Cerebellar nuclear complex (tissue), 1 donor: ENCODE data around the gene SPAG7.
A peak's percentile ranks its signal among the peaks of the same experiment; 100 is the strongest.

Experiments
- DNase-seq, 2 experiments: peaks; one replicate each; lab custom pipeline; 2025; lab: John Stamatoyannopoulos, UW

Gene SPAG7

DNA sequence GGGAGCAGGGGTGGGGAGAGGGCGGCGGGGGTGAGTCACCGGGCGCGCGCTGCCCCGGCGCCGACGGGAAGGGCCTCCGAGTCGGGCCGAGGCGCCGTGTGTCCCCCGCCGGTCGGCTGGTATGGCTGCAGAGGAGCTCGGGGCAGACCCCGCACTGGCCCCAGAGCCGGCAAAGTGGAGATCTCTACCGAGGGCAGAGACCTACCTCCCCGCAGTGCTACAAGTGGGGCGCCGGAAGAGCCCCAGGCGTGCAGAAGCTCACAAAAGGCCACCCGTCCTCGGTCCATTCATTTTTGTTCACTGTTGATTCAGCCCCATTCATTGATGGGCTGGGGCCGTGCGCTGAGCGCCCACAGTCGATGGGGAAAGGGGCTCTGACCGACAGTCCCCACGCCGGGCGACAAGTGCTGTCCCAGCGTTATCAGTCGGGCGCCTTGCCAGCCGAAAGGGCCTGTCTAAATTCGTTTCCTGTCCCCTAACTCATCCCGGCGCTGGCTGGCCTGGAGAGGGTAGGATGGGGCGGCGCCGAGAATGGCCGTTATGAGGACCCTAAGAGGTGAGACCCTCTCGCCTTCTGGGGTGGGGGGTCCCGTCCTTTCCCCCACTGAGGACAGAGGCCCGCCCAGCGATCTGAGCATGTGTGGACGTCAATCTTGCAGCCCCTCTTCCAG lies 17.4 kb downstream of the SPAG7 start:
- no peak for DNase-seq

DNA sequence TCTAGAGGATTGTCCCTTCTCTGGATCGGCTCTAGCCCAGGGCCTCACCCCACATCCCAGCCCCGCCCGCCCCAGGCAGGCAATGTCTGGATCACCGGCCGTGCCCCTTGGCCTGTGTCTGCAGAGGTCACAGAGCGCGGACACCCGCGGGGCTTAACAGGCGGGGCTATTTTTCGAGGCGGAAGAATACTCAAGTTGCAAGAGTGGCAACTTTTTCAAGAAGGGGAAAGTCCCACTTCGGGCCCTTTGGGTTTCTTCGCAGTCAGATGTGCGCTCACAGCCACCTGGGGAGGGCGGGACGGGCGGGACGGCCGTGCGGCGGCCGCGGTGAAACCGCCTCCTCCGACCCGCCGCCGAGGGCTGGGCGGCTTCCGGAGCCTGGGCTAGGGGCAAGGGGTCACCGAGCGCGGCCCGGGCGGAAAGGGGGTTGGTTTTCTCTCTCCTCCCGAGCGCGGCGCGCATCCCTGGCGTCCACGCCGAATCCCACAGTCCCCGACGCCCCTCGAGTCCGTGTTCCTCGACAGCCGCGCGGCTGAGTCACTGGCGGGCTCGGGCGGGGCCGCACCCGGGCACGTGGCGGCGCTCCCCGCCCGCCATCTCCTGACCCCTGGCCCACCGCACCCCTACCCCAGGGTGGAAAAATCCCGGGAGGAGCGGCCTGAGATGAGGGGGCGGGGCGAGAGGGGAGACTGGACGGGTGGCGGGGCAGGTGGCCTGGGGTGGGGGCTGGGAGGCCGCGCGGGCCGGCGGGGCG lies 18.1 kb downstream of the SPAG7 start:
- no peak for DNase-seq

DNA sequence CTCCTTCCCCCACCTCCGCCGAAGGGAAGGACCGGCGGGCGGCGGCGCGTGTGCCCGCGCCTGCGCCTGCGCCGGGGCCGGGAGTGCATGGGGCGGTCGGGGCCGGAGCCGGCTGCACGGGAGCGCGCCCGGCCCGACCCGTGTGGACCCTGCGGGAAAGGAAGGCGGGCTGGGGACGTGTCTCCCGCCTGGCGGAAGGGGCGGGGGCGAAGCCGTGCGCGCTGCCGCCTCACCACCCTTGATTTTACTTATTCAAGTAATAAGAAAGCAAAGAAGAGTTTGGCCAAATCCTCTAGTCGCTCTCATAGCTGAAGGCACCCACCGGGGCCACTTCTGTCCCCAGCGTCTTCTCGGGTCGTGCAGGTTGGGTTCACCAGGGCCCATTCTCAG lies 18.7 kb downstream of the SPAG7 start:
- no peak for DNase-seq

GRCh38 chr17:4948166-4948930 lies 19.3 kb downstream of the SPAG7 start, which contains the start of gene PFN1:
Gene PFN1, minus strand, starts transcription at chr17:4948530. Its CDS starts 136 bp downstream, at chr17:4948394.
- DNase-seq, result no peak

- no peak for DNase-seq
These were observed 20.0 kb downstream of the SPAG7 start for GRCh38 chr17:4947411-4948165.

- no peak for DNase-seq
These were observed 20.6 kb downstream of the SPAG7 start for GRCh38 chr17:4947010-4947410.

DNA sequence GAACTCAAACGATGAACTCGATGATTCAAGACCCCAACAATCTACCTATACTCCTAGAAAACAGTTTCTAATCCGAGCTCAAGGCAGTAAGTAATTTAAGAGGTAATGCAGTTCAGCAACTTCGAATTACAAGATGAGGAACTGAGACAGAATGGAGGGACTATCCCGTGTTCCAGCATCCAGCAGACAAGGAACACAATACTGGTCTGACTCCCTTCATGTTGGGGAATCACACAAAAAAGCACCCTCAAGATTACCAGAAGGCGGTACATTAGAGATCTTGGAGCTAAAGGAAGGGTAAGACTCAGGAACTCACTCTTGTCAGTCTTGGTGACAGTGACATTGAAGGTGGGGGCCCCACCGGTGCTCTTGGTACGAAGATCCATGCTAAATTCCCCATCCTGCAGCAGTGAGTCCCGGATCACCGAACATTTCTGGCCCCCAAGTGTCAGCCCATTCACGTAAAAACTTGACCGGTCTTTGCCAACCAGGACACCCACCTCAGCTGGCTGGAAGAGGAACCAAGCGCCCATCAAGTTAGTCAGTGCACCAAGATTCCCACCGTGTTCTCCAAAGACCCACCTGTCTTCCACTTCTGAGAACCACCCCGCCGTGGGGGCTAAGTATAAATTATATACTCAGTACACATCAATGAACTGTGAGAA lies 21.2 kb downstream of the SPAG7 start:
- DNase-seq, result no peak

GRCh38 chr17:4945944-4946280 lies 21.7 kb downstream of the SPAG7 start:
- no peak for DNase-seq

- no peak for DNase-seq
These were observed 22.3 kb downstream of the SPAG7 start for GRCh38 chr17:4945176-4945943.

DNA sequence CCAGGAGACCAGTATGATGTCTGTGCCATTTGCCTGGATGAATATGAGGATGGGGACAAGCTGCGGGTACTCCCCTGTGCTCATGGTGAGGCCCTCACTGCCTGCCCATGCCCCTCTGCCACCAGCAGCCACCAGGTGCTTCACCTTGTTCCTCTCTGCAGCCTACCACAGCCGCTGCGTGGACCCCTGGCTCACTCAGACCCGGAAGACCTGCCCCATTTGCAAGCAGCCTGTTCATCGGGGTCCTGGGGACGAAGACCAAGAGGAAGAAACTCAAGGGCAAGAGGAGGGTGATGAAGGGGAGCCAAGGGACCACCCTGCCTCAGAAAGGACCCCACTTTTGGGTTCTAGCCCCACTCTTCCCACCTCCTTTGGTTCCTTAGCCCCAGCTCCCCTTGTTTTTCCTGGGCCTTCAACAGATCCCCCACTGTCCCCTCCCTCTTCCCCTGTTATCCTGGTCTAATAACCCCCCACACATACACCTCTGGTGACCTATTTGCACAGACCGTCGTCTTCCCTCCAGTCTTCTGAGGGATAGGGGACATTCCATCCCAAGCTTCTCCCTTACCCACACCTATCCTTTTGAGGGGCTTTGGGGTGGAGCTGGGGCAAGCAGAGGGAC lies 23.0 kb downstream of the SPAG7 start:
- DNase-seq, result no peak

- no peak for DNase-seq
These were observed 23.5 kb downstream of the SPAG7 start for GRCh38 chr17:4944163-4944553.

DNA sequence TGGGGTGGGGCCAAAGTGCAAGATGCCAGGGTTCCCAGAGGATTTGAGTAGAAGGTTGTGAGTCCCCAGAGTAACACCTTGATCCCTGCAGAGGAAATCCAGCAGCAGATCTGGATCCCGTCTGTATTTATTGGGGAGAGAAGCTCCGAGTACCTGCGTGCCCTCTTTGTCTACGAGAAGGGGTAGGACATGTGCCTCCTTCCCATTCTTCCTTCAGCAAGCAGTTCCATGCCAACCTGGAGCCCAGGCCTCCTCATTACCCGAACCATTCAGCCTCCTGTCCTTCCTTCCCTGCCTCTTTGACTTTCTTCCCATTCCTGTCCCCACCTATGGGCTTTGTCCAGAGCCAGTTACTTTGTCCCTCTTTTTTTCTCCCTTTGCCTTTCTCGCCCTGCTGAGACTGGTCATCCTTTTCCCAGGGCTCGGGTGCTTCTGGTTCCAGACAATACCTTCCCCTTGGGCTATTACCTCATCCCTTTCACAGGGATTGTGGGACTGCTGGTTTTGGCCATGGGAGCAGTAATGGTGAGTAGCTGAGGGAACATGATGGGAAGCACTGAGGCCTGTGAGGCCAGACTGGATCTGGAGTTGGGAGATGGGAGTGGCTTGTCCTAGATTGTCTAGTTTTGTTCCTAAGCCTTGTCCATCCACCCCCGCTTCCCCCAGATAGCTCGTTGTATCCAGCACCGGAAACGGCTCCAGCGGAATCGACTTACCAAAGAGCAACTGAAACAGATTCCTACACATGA lies 24.7 kb downstream of the SPAG7 start:
- DNase-seq, result no peak

DNA sequence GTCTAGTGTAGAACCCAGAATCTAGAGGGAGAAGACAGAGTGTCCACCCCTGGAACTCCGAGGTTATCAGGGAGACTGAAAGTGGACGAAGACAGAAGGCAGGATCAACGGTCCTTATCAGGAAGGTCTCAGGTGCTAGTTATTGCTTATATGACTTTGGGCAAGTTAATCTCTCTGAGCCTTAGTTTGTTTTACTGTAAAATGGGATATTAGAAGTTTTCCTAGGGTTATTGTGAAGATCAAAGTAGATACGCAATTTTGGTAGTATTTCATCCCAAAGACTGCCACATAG lies 26.4 kb downstream of the SPAG7 start:
- DNase-seq, result no peak

- DNase-seq, result no peak
These were observed 26.9 kb downstream of the SPAG7 start for GRCh38 chr17:4940555-4941318.

DNA sequence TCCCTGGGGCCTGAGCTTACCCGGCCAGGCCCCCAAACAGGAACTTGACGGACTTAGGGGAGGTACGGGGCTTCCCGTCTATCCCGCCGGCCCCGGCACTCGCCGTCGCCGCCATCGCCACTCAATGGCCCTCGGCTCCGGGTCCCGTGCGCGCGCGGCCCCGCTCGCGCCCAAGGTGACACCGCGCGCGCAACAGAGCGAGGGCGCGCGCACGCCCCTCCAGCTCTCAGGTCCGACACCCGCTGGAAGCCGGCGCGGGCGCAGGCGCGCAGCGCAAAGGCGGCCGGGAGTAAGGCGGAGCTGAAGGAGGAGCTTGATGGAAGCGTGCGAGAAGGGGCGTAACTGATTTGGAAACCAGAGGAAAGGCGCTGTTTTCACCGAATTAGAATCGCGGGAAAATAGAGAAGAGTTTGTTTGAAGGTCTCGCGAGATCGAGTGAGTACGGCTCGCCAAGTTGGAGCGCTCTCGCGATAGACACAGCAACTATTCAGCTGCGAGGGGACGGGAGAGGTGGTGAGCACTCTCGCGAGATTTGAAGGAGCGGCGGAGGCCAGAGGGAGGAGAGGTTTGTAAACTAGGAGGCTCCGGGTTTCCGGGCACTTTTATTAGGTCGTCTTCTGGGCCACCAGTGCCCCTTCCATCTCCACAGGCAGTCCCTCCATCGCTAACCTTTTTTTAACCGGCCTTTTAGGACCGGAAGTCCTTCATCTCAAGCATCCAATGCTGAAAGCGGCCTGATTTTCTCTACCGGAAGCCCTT lies 27.6 kb downstream of the SPAG7 start, which contains the start of the genes RNF167 and SLC25A11:
RNF167 (plus strand) TSS at position 473 of the 759 bp plus-strand sequence. CDS start 642 bp downstream, outside the sequence.
SLC25A11 (minus strand) TSS at position 251 of the 759 bp plus-strand sequence; CDS start at position 115, 136 bp downstream.
- DNase-seq, result peak; percentile 90

GRCh38 chr17:4939546-4939795 lies 28.1 kb downstream of the SPAG7 start:
- DNase-seq, result no peak

DNA sequence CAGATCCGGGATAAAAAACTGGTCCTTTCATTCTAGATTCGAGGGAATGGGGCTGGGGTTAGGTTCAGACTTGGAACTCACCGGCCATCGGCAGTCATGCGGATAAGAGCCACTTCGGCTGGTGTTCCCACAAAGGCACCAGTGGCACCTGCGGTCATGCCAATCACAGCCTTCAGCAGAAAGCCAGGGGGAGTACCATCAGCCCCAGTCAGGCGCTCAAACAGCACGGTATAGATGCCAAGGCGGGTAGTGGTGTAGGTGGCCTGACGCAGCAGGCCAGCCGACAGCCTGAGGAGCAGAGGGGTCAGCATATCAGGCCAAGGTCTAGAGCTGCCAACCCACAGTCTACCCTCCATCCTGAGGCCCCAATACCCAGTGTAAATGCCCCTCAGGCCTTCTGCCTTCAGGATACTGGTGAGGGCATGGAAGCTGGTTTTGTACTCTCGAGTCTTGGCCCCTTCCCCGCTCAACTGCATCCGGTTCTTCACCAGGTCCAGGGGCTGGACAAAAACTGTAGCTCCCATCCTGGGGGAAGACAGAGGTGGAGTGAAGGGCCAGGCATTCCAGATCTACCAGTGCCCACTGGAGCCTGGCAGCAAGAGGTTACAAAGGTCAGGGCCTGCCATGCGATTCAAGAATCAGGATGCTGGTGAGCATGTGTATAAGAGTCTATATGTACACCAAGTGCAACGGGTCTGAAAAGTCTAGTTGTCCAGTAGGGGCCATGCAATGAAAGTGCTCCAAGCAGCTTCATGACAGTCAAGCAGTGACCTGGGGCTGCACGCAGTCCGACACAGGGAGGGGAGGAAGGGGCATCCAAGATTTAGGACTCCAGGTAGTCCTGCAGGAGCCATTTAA lies 28.7 kb downstream of the SPAG7 start:
- DNase-seq, result no peak
